ENCODE measurements around the gene SYNM. TPM values are rescaled to one million over a fixed set of nuclear protein-coding genes. Genes with fewer than 3 reads are reported as not detected.

The SYNM gene
- total and polyA plus RNA-seq, 2 experiments from 2014 or later = 0.18 to 0.97 TPM

DNA sequence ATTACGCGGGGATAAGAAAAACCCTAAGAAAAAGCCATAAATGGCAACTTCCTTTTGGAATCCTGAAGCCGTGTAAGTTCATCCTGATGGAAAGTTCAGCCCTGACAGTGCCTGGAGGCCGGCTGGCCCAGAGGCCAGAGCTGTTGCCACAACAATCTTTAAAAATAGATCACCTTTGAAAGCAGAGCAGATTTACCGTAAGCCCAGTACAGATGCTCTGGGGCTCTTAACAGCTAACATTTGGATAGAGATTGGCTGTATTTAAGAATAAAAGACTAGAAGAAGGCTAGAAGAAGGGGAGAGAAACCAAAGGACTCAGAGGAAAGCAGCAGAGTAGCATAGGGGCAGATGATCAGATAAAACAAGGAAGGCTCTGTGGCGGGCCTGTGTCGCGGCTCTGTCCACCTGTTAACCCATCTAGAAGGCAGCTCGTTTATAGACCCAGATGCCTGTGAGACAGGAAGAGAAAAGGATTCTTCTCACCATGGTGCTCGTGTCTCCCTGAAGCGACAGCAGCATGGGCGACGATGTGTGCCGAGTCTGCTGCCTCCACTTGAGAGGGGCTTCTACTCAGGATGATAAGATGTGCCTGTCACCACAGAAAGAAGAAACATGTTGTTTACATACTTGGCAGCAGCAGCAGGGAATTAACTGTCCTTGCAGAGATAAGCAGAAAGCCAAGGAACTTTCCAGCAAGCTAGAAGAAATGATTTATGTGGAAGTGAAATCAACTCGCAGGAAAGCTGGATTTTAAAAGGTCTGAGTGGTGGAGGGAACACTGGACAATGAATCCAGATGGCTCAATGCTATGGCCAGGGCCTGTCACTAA is 69.9 kb downstream of the SYNM start:
- H3K4me2 ChIP-seq (ENCODE audit: unreplicated experiment) = no peak overlapping the region
- H3K4me3 ChIP-seq = no peak overlapping the region
- no peak overlapping the region for H2AFZ ChIP-seq
- TF ChIP-seq EZH2phosphoT487 (IDR thresholded peaks at IDR 0.05; ENCODE audit: insufficient read depth, low read depth) (no peak), EZH2 (IDR thresholded peaks at IDR 0.05; ENCODE audit: insufficient read depth, poor library complexity, severe bottlenecking) (no peak)
- H3K36me3 ChIP-seq (ENCODE audit: low read depth) = no peaks in the 10 kb centered on the region
- WGBS, 2 experiments (ENCODE audit: low coverage in 1 of 2, low lambda C conversion rate in 2 of 2, missing lambda C conversion rate in 2 of 2) = 88% methylated on average over 15 of the region's 15 CpGs
- no peak overlapping the region for H3K27ac ChIP-seq
- no peaks in the 10 kb centered on the region for H4K20me1 ChIP-seq (ENCODE audit: insufficient read depth)
- H3K9ac ChIP-seq = no peak overlapping the region
- H3K4me1 ChIP-seq (ENCODE audit: insufficient read depth) = peaks cover 9% of the 10 kb centered on the region
- peaks cover 13% of the 10 kb centered on the region for H3F3A ChIP-seq (ENCODE audit: insufficient read depth)
- H3K9me3 ChIP-seq (ENCODE audit: low read depth) = no peaks in the 10 kb centered on the region
- H3K27me3 ChIP-seq (replicated peaks; ENCODE audit: insufficient read depth) = no peaks in the 10 kb centered on the region
- H3K9me2 ChIP-seq (ENCODE audit: insufficient read depth) = no peaks in the 10 kb centered on the region
- in situ Hi-C loops (cut with MboI) = no loop called here
- H3K79me2 ChIP-seq (ENCODE audit: insufficient read depth) = no peaks in the 10 kb centered on the region
- DNase-seq = no peak

DNA sequence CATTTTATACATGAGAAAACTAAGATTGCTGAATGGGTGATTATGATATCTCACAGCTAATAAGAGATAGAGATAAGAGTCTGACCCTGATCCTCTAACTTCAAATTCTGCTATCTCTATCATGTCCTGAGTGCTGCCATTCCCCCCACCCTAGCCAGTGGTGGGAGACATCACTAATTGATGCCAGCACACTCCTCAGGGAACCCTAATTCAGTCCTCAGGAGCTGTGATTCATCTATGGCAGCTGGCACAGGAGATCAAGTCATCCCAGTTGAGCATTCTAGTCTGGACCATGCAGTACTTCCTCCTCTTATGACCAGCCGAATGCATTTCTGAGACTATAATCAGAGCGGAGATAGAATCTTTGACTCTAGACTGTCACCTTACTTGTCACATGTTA is 71.9 kb downstream of the SYNM start:
- Histone ChIP-seq H3K27me3 (replicated peaks; ENCODE audit: insufficient read depth) (no peaks in the 10 kb centered on the region), H3K9me3 (ENCODE audit: low read depth) (no peaks in the 10 kb centered on the region), H3K36me3 (ENCODE audit: low read depth) (no peaks in the 10 kb centered on the region), H2AFZ (no peak overlapping the region), H3K4me3 (no peak overlapping the region), H3K79me2 (ENCODE audit: insufficient read depth) (no peaks in the 10 kb centered on the region), H3K9ac (no peak overlapping the region), H3K27ac (no peak overlapping the region), H4K20me1 (ENCODE audit: insufficient read depth) (no peaks in the 10 kb centered on the region), H3F3A (ENCODE audit: insufficient read depth) (no peaks in the 10 kb centered on the region), H3K9me2 (ENCODE audit: insufficient read depth) (no peaks in the 10 kb centered on the region), H3K4me2 (ENCODE audit: unreplicated experiment) (no peak overlapping the region), H3K4me1 (ENCODE audit: insufficient read depth) (0 out of 2 replicates have a peak, but pooled peaks cover 3% of the 10 kb centered on the region)
- DNase-seq = peak; percentile 29
- TF ChIP-seq EZH2 (IDR thresholded peaks at IDR 0.05; ENCODE audit: insufficient read depth, poor library complexity, severe bottlenecking) (no peak), EZH2phosphoT487 (IDR thresholded peaks at IDR 0.05; ENCODE audit: insufficient read depth, low read depth) (no peak)
- 91 to 98% methylated on average over 2 of the region's 2 CpGs for WGBS, 2 experiments (ENCODE audit: low coverage in 1 of 2, low lambda C conversion rate in 2 of 2, missing lambda C conversion rate in 2 of 2)
- in situ Hi-C loops (cut with MboI) = no loop called here

DNA sequence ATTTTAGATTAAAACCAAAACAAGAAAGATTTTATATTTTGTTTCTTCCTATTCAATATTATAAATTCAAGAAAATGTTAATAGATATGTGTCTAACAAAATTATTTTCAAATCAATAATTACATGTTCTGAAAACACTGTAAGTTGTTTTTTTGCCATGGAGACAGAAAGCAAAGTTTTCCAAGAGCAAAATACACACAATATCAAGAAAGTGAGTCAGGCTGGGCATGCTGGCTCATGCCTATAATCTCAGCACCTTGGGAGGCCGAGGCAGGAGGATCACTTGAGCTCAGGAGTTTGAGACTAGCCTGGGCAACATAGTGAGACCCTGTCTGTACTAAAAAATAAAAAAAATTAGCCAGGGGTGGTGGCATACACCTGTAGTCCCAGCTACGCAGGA is 72.8 kb downstream of the SYNM start:
- no peak overlapping the region for H3K4me3 ChIP-seq
- H3K9ac ChIP-seq = no peak overlapping the region
- no peaks in the 10 kb centered on the region for H4K20me1 ChIP-seq (ENCODE audit: insufficient read depth)
- H3K79me2 ChIP-seq (ENCODE audit: insufficient read depth) = no peaks in the 10 kb centered on the region
- H3K4me1 ChIP-seq (ENCODE audit: insufficient read depth) = 0 out of 2 replicates have a peak, but pooled peaks cover 3% of the 10 kb centered on the region
- TF ChIP-seq EZH2phosphoT487 (IDR thresholded peaks at IDR 0.05; ENCODE audit: insufficient read depth, low read depth) = no peak
- no peak for TF ChIP-seq EZH2 (IDR thresholded peaks at IDR 0.05; ENCODE audit: insufficient read depth, poor library complexity, severe bottlenecking)
- no peaks in the 10 kb centered on the region for H3K9me3 ChIP-seq (ENCODE audit: low read depth)
- no peak overlapping the region for H3K4me2 ChIP-seq (ENCODE audit: unreplicated experiment)
- H3K27ac ChIP-seq = no peak overlapping the region
- 66 to 67% methylated on average over 2 of the region's 2 CpGs for WGBS, 2 experiments (ENCODE audit: low coverage in 1 of 2, low lambda C conversion rate in 2 of 2, missing lambda C conversion rate in 2 of 2)
- no peaks in the 10 kb centered on the region for H3F3A ChIP-seq (ENCODE audit: insufficient read depth)
- no peak overlapping the region for H2AFZ ChIP-seq
- no peaks in the 10 kb centered on the region for H3K9me2 ChIP-seq (ENCODE audit: insufficient read depth)
- H3K27me3 ChIP-seq (replicated peaks; ENCODE audit: insufficient read depth) = no peaks in the 10 kb centered on the region
- in situ Hi-C loops (cut with MboI) = no loop called here
- no peaks in the 10 kb centered on the region for H3K36me3 ChIP-seq (ENCODE audit: low read depth)
- DNase-seq = peak; percentile 13

DNA sequence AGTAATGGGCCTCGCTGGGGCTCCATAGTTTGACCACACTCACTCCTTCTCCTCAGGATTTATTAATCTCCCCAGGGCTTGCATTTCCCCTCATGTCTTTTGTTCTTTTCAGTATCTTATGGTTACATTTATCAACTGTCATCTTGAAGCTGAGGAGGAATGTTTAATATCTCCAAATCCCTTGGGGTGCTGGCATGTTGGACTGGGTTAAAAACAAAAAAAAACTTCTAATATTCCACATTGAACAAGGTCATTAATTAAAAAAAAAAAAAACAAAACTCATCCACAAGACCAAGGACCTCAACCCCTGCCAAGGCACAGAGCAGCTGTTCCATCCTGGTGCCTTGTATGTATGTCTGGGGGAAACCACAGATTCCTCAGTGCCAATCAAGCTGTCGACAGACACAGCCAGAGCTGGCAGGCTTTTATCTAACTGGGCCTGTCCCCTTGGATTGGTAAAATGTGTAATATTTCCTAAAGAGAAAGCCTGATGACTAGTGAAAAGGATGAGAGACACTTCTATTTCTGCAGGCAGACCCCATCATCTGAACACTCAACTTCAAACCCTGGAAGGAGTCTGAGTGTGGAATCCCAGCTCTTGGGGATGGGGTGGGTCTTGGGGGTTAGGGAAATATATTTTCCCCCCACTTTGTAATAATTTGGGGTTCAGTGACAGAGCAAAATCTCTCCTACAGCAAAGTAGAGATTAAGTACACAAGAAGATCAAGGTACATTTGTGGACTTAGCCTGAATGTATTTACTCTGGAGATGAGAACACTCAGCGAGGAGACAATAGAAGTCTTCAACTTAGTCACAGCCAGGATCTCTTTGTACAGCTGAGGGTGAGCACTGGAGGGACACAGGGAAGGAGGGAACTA is 75.4 kb downstream of the SYNM start:
- DNase-seq = no peak
- Histone ChIP-seq H3K27me3 (replicated peaks; ENCODE audit: insufficient read depth) (no peaks in the 10 kb centered on the region), H3K9ac (no peak overlapping the region), H3K27ac (no peak overlapping the region), H3K36me3 (ENCODE audit: low read depth) (no peaks in the 10 kb centered on the region), H3K9me2 (ENCODE audit: insufficient read depth) (no peaks in the 10 kb centered on the region), H3F3A (ENCODE audit: insufficient read depth) (no peaks in the 10 kb centered on the region), H2AFZ (no peak overlapping the region), H3K4me2 (ENCODE audit: unreplicated experiment) (no peak overlapping the region), H3K4me3 (no peak overlapping the region), H3K79me2 (ENCODE audit: insufficient read depth) (no peaks in the 10 kb centered on the region), H3K4me1 (ENCODE audit: insufficient read depth) (0 out of 2 replicates have a peak, but pooled peaks cover 3% of the 10 kb centered on the region), H3K9me3 (ENCODE audit: low read depth) (no peaks in the 10 kb centered on the region), H4K20me1 (ENCODE audit: insufficient read depth) (no peaks in the 10 kb centered on the region)
- no peak for TF ChIP-seq EZH2phosphoT487 (IDR thresholded peaks at IDR 0.05; ENCODE audit: insufficient read depth, low read depth)
- TF ChIP-seq EZH2 (IDR thresholded peaks at IDR 0.05; ENCODE audit: insufficient read depth, poor library complexity, severe bottlenecking) = no peak
- in situ Hi-C loops (cut with MboI) = no loop called here
- WGBS, 2 experiments (ENCODE audit: low coverage in 1 of 2, low lambda C conversion rate in 2 of 2, missing lambda C conversion rate in 2 of 2) = 67 to 70% methylated on average over 3 of the region's 3 CpGs

All from GM23248 (cell line).